CD4-positive, CD25-positive, alpha-beta regulatory T cell (primary cell): Measurements from ENCODE around the gene CLIC2. TPM values are rescaled to one million over a fixed set of nuclear protein-coding genes. Genes with fewer than 3 reads are reported as not detected.
"Not testable (repeated sequence)": the region's sequence is repeated elsewhere in the genome, so short reads cannot be mapped to it uniquely, and the experiment has no call there.

Experiments used
- ATAC-seq, 2 donors: fragments of 150-1000 bp; cut with Tn5 transposase; one replicate each; pipeline ENCODE4 v1.10.0; 2021; ENCODE audit warnings: low read depth in 2 of 2, moderate number of reproducible peaks in 2 of 2, moderate library complexity in 1 of 2
- DNase-seq, 3 donors: peaks; one replicate each; pipeline versions ENCODE4 v3.0.0 to v3.0.0-alpha.2; 2012 to 2022; ENCODE audit warnings: mixed read lengths in 1 of 3
- H3K27ac ChIP-seq: one replicate; pipeline ENCODE4 v1.7.0; 2013; ENCODE audit warnings: mild to moderate bottlenecking, low read length; ENCODE audit not compliant: insufficient read depth, poor library complexity, severe bottlenecking
- H3K27me3 ChIP-seq: one replicate; pipeline ENCODE4 v1.7.0; 2013; ENCODE audit warnings: low read length; ENCODE audit not compliant: control insufficient read depth, insufficient read depth
- H3K36me3 ChIP-seq: one replicate; pipeline ENCODE4 v1.7.0; 2013; ENCODE audit warnings: mild to moderate bottlenecking, low read length, moderate library complexity; ENCODE audit not compliant: control insufficient read depth, insufficient read depth
- H3K4me1 ChIP-seq: 2 replicates; pipeline ENCODE4 v1.7.0; 2013; ENCODE audit warnings: mild to moderate bottlenecking, low read length; ENCODE audit not compliant: insufficient read depth, control insufficient read depth, poor library complexity, severe bottlenecking
- H3K4me3 ChIP-seq: one replicate; pipeline ENCODE4 v1.7.0; 2013; ENCODE audit warnings: low read depth, mild to moderate bottlenecking, low read length, moderate library complexity
- H3K9me3 ChIP-seq, 2 experiments: 1 replicate in 1 of 2; 2 replicates in 1 of 2; pipeline ENCODE4 v1.7.0; 2013; ENCODE audit warnings: low read length in 2 of 2, mild to moderate bottlenecking in 1 of 2, moderate library complexity in 1 of 2; ENCODE audit not compliant: control insufficient read depth in 2 of 2
- H3K27ac Mint-ChIP-seq, 3 donors: one replicate each; pipeline ENCODE4 v1.8.0; 2020 to 2022; ENCODE audit warnings: mild to moderate bottlenecking in 3 of 3, mixed read lengths in 3 of 3, moderate library complexity in 2 of 3
- H3K27me3 Mint-ChIP-seq: one replicate; pipeline ENCODE4 v1.8.0; 2022; ENCODE audit warnings: mild to moderate bottlenecking, mixed read lengths
- H3K36me3 Mint-ChIP-seq: one replicate; pipeline ENCODE4 v1.8.0; 2020; ENCODE audit warnings: mixed read lengths
- H3K4me1 Mint-ChIP-seq, 4 donors: one replicate each; pipeline ENCODE4 v1.8.0; 2020 to 2022; ENCODE audit warnings: mixed read lengths in 4 of 4, mild to moderate bottlenecking in 1 of 4
- H3K4me3 Mint-ChIP-seq, 4 donors: one replicate each; pipeline ENCODE4 v1.8.0; 2020 to 2022; ENCODE audit warnings: mild to moderate bottlenecking in 4 of 4, mixed read lengths in 4 of 4, moderate library complexity in 3 of 4
- H3K9me3 Mint-ChIP-seq, 7 donors: one replicate each; pipeline ENCODE4 v1.8.0; 2020 to 2022; ENCODE audit warnings: mixed read lengths in 7 of 7, mild to moderate bottlenecking in 3 of 7, moderate library complexity in 2 of 7
- polyA plus RNA-seq, 4 donors: library from polyadenylated mRNA; unstranded; fragments of 300-500 nt; fragmentation: Illumina TruSeq; gene quantifications; one replicate each; pipeline ENCODE4 v1.2.3, GENCODE V29; 2021
- total RNA-seq: library from RNA; stranded (reverse); gene quantifications from one replicate; pipeline ENCODE4 v1.2.3, GENCODE V29; 2022

Gene CLIC2
- total and polyA plus RNA-seq, 5 donors from 2014 or later: 0.42 to 1.2 (median 0.76) TPM; not detected in 2

GRCh38 chrX:155293771-155294170, 40.6 kb downstream of the CLIC2 start:
- Mint-ChIP-seq H3K27ac (no peak overlapping the region), H3K9me3 (peaks cover 0 to 6% (median 0%) of the 10 kb centered on the region in 7 donors), H3K36me3 (no peaks in the 10 kb centered on the region), H3K4me3 (no peak overlapping the region), H3K27me3 (peaks cover 6% of the 10 kb centered on the region), H3K4me1 (no peaks in the 10 kb centered on the region)
- DNase-seq (no peak), ATAC-seq (no peak)
- H3K9me3 ChIP-seq: no peaks in the 10 kb centered on the region
- H3K27me3 ChIP-seq: no peaks in the 10 kb centered on the region
- no peaks in the 10 kb centered on the region for H3K4me1 ChIP-seq
- H3K36me3 ChIP-seq: no peaks in the 10 kb centered on the region
- no peak overlapping the region for H3K4me3 ChIP-seq
- no peak overlapping the region for H3K27ac ChIP-seq

GRCh38 chrX:155279873-155280272, 54.5 kb downstream of the CLIC2 start:
- no peak overlapping the region for H3K27ac Mint-ChIP-seq
- no peaks in the 10 kb centered on the region for H3K9me3 ChIP-seq
- no peaks in the 10 kb centered on the region for H3K36me3 Mint-ChIP-seq
- no peaks in the 10 kb centered on the region for H3K36me3 ChIP-seq
- H3K9me3 Mint-ChIP-seq: peaks cover 0 to 2% (median 0%) of the 10 kb centered on the region in 7 donors
- ATAC-seq (no peak), DNase-seq (no peak)
- no peak overlapping the region for H3K4me3 ChIP-seq
- H3K27ac ChIP-seq: no peak overlapping the region
- no peaks in the 10 kb centered on the region for H3K4me1 ChIP-seq
- H3K27me3 Mint-ChIP-seq: no peaks in the 10 kb centered on the region
- peaks cover 0 to 5% (median 0%) of the 10 kb centered on the region in 4 donors for H3K4me1 Mint-ChIP-seq
- no peaks in the 10 kb centered on the region for H3K27me3 ChIP-seq
- no peak overlapping the region for H3K4me3 Mint-ChIP-seq

- H3K27ac ChIP-seq: no peak overlapping the region
- DNase-seq: no peak
- H3K4me1 ChIP-seq: no peaks in the 10 kb centered on the region
- H3K9me3 Mint-ChIP-seq: peaks cover 0 to 5% (median 3%) of the 10 kb centered on the region in 7 donors
- H3K36me3 Mint-ChIP-seq: no peaks in the 10 kb centered on the region
- no peaks in the 10 kb centered on the region for H3K27me3 Mint-ChIP-seq
- no peaks in the 10 kb centered on the region for H3K4me1 Mint-ChIP-seq
- no peak overlapping the region for H3K4me3 Mint-ChIP-seq
- H3K27ac Mint-ChIP-seq: no peak overlapping the region
- H3K9me3 ChIP-seq: peaks cover 0 to 3% of the 10 kb centered on the region in 2 experiments
- no peaks in the 10 kb centered on the region for H3K36me3 ChIP-seq
- H3K27me3 ChIP-seq: no peaks in the 10 kb centered on the region
- no peak overlapping the region for H3K4me3 ChIP-seq
- no peak for ATAC-seq
Measured at GRCh38 chrX:155270969-155271368, 63.4 kb downstream of the CLIC2 start.

GRCh38 chrX:155267995-155268394, 66.4 kb downstream of the CLIC2 start:
- H3K36me3 Mint-ChIP-seq, H3K27ac ChIP-seq, H3K9me3 ChIP-seq, H3K4me3 ChIP-seq, H3K36me3 ChIP-seq, H3K27ac Mint-ChIP-seq, H3K4me1 Mint-ChIP-seq, H3K27me3 ChIP-seq, H3K9me3 Mint-ChIP-seq, DNase-seq, ATAC-seq, H3K27me3 Mint-ChIP-seq, H3K4me1 ChIP-seq: not testable (repeated sequence)
- peak overlapping the region in 1 of 4 donors; percentile 21 for H3K4me3 Mint-ChIP-seq

GRCh38 chrX:155266439-155266838, 68.0 kb downstream of the CLIC2 start:
- Histone ChIP-seq H3K9me3 (peaks cover 0 to 3% of the 10 kb centered on the region in 2 experiments), H3K27me3 (no peaks in the 10 kb centered on the region), H3K36me3 (no peaks in the 10 kb centered on the region), H3K27ac (no peak overlapping the region), H3K4me3 (no peak overlapping the region), H3K4me1 (peaks cover 11% of the 10 kb centered on the region)
- ATAC-seq: no peak
- H3K4me3 Mint-ChIP-seq: peak overlapping the region in 1 of 4 donors; percentile 48
- H3K9me3 Mint-ChIP-seq: peaks cover 0 to 2% (median 1%) of the 10 kb centered on the region in 7 donors
- DNase-seq: no peak
- H3K27me3 Mint-ChIP-seq: no peaks in the 10 kb centered on the region
- no peaks in the 10 kb centered on the region for H3K36me3 Mint-ChIP-seq
- peaks cover 4 to 20% (median 10%) of the 10 kb centered on the region in 4 donors for H3K4me1 Mint-ChIP-seq
- no peak overlapping the region for H3K27ac Mint-ChIP-seq

GRCh38 chrX:155263854-155264628, 70.4 kb downstream of the CLIC2 start, which contains the start of gene RAB39B:
Gene RAB39B, minus strand, starts transcription at chrX:155264491. Its CDS starts 203 bp downstream, at chrX:155264288.
- Mint-ChIP-seq H3K4me3 (peak within 1 kb of the TSS; percentile 70 to 96 (median 74)), H3K36me3 (peaks cover 4% of the 10 kb centered on the region), H3K27ac (peak within 1 kb of the TSS; percentile 2 to 93 (median 92)), H3K27me3 (no peaks in the 10 kb centered on the region), H3K9me3 (peaks cover 0 to 3% (median 0%) of the 10 kb centered on the region in 7 donors), H3K4me1 (peaks cover 4 to 27% (median 11%) of the 10 kb centered on the region in 4 donors)
- Histone ChIP-seq H3K36me3 (peaks cover 11% of the 10 kb centered on the region), H3K27ac (peak within 1 kb of the TSS; percentile 90), H3K4me3 (peak within 1 kb of the TSS; percentile 90), H3K4me1 (peaks cover 11% of the 10 kb centered on the region), H3K27me3 (no peaks in the 10 kb centered on the region), H3K9me3 (no peaks in the 10 kb centered on the region)
- ATAC-seq: peak; percentile 94
- peak; percentile 51 to 80 (median 71) for DNase-seq

GRCh38 chrX:155262970-155263754, 71.3 kb downstream of the CLIC2 start:
- peaks cover 11% of the 10 kb centered on the region for H3K36me3 ChIP-seq
- H3K27ac ChIP-seq: peak overlapping the region; percentile 90
- H3K4me3 ChIP-seq: peak overlapping the region; percentile 90
- ATAC-seq (peak in 1 of 2 donors; percentile 49), DNase-seq (peak in 2 of 3 donors; percentile 16 to 48)
- H3K4me1 Mint-ChIP-seq: peaks cover 4 to 27% (median 11%) of the 10 kb centered on the region in 4 donors
- peaks cover 11% of the 10 kb centered on the region for H3K4me1 ChIP-seq
- no peaks in the 10 kb centered on the region for H3K27me3 ChIP-seq
- no peaks in the 10 kb centered on the region for H3K27me3 Mint-ChIP-seq
- H3K9me3 ChIP-seq: no peaks in the 10 kb centered on the region
- peaks cover 0 to 2% (median 0%) of the 10 kb centered on the region in 7 donors for H3K9me3 Mint-ChIP-seq
- peaks cover 4% of the 10 kb centered on the region for H3K36me3 Mint-ChIP-seq
- H3K4me3 Mint-ChIP-seq: peak overlapping the region; percentile 70 to 96 (median 74)
- H3K27ac Mint-ChIP-seq: peak overlapping the region; percentile 2 to 93 (median 92)
